ENCODE data around the gene TRIM44.

DNA sequence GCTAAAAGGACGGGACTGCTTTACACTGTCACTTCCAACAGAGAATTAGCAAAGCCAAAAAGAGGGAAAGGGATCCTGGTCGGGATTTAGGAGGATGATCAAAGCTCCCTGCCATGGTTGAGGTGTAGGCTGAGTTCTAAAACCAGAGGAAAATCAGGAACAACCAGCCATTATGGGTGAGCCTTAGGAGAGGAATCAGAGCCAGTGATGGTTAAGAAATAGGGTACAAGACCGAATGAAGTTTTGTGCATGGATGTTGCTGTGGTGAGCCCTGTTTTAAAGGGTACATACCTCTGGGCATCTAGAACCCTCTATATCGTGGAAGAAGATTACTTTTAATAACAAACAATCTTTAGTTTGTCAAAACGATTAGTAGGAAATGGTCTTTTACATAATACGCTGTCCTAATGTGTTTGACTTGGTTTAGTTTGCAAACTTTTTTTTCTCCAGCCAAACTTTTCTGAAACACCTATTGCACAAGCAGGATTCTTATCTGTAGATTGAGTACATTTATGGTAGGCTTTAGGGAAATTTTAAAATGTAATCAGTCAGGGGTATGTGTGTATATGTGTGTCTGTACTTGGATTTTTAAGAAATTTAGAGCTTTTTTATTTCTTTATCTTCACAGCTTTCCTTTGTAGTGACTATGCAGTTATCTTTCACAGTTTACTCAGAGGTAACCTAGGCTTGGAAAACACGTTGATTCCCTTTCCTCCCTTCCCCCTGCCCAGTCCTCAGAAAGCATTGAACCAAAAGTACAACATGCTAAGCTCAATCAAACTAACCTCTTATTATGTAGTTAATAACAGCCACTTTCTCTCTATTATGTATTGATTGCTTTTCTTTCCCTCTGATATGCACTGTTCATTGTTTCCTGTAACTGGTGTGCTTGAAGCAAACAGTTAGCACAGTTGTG is 26.8 kb downstream of the TRIM44 start:
- TF ChIP-seq CHD2 (IDR thresholded peaks at IDR 0.05; ENCODE audit: low read length, partially characterized antibody) (no peak), CEBPB (IDR thresholded peaks at IDR 0.05) (no peak), EP300 (IDR thresholded peaks at IDR 0.05) (no peak), JUN (IDR thresholded peaks at IDR 0.05) (no peak), NPAS2 (CRISPR knock-in tag; IDR thresholded peaks at IDR 0.05; ENCODE audit: borderline replicate concordance) (no peak)
- TF ChIP-seq, protein P1, sequence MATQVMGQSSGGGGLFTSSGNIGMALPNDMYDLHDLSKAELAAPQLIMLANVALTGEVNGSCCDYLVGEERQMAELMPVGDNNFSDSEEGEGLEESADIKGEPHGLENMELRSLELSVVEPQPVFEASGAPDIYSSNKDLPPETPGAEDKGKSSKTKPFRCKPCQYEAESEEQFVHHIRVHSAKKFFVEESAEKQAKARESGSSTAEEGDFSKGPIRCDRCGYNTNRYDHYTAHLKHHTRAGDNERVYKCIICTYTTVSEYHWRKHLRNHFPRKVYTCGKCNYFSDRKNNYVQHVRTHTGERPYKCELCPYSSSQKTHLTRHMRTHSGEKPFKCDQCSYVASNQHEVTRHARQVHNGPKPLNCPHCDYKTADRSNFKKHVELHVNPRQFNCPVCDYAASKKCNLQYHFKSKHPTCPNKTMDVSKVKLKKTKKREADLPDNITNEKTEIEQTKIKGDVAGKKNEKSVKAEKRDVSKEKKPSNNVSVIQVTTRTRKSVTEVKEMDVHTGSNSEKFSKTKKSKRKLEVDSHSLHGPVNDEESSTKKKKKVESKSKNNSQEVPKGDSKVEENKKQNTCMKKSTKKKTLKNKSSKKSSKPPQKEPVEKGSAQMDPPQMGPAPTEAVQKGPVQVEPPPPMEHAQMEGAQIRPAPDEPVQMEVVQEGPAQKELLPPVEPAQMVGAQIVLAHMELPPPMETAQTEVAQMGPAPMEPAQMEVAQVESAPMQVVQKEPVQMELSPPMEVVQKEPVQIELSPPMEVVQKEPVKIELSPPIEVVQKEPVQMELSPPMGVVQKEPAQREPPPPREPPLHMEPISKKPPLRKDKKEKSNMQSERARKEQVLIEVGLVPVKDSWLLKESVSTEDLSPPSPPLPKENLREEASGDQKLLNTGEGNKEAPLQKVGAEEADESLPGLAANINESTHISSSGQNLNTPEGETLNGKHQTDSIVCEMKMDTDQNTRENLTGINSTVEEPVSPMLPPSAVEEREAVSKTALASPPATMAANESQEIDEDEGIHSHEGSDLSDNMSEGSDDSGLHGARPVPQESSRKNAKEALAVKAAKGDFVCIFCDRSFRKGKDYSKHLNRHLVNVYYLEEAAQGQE (IDR thresholded peaks at IDR 0.05) = no peak
- TF ChIP-seq, protein P2, sequence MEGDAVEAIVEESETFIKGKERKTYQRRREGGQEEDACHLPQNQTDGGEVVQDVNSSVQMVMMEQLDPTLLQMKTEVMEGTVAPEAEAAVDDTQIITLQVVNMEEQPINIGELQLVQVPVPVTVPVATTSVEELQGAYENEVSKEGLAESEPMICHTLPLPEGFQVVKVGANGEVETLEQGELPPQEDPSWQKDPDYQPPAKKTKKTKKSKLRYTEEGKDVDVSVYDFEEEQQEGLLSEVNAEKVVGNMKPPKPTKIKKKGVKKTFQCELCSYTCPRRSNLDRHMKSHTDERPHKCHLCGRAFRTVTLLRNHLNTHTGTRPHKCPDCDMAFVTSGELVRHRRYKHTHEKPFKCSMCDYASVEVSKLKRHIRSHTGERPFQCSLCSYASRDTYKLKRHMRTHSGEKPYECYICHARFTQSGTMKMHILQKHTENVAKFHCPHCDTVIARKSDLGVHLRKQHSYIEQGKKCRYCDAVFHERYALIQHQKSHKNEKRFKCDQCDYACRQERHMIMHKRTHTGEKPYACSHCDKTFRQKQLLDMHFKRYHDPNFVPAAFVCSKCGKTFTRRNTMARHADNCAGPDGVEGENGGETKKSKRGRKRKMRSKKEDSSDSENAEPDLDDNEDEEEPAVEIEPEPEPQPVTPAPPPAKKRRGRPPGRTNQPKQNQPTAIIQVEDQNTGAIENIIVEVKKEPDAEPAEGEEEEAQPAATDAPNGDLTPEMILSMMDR (IDR thresholded peaks at IDR 0.05) = no peak

All from A549 (cell line).